ENCODE results near the gene PRDM2.

The PRDM2 gene

DNA sequence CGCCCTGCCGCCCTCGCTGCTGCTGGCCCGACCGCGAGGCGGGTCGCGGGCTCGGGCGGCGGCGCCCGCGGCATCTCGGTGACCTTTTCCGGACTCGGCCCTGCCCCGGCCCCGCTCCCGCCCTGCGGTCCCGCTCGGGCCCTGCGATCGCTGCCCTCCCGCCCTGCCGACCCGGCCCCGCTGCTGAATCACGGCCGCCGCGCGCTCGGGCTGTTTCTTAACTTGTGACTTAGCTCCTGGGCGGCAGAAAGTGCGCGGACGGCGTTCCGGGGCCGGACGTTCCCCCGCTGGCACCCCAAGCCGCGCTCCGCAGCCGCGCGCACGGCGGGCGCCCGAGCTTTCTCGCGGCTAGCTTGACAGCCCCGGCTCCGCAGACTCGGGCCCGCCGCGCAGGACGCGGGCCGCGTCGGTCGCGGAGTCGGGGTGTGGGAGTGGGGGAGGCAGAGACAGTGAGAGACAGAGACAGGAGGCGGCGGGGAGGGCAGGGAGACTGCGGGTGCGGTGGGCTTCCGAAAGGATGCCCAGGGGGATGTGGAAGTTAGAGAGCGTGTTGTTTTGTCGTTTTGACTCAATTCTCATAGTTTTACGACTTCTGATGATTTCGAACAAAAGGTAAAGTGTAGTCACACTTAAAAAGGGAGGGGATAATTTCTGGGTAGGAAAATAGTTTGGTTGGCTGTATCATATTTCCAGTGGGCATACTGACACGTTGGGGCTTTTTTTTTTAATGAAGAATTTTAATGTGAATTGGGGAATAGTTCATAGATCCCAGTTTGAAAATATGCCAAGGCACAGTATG lies 49.8 kb downstream of the PRDM2 start:
- DNase-seq (ENCODE audit: extremely low read depth, low read depth) = no peak
- TF ChIP-seq, protein P1, sequence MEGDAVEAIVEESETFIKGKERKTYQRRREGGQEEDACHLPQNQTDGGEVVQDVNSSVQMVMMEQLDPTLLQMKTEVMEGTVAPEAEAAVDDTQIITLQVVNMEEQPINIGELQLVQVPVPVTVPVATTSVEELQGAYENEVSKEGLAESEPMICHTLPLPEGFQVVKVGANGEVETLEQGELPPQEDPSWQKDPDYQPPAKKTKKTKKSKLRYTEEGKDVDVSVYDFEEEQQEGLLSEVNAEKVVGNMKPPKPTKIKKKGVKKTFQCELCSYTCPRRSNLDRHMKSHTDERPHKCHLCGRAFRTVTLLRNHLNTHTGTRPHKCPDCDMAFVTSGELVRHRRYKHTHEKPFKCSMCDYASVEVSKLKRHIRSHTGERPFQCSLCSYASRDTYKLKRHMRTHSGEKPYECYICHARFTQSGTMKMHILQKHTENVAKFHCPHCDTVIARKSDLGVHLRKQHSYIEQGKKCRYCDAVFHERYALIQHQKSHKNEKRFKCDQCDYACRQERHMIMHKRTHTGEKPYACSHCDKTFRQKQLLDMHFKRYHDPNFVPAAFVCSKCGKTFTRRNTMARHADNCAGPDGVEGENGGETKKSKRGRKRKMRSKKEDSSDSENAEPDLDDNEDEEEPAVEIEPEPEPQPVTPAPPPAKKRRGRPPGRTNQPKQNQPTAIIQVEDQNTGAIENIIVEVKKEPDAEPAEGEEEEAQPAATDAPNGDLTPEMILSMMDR (IDR thresholded peaks at IDR 0.05; ENCODE audit: low read depth, low read length, missing control alignments) = no peak
- peak overlapping the region; percentile 72 for H3K4me3 ChIP-seq (replicated peaks; ENCODE audit: low read depth, low read length)

DNA sequence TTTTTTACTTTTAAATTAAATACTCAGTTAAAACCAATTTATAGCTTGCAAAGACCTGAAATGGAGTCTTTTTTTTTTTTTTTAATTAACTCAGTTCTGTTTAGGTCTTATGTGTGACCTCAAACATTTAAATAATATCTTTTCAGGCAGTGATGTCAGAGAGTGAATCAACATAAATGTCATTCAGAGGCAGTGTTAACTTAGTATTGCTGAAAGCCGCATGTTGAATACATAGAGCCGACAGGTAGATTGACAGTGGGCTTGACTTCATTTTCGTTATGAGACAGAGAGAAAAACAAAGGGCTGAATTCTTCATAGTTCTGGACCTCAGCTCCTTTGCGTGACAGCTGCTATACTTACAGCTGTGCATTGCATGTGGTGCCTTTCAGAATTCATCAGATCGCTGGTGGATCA lies 51.5 kb downstream of the PRDM2 start:
- TF ChIP-seq, protein P1 (IDR thresholded peaks at IDR 0.05; ENCODE audit: low read depth, low read length, missing control alignments) = no peak
- H3K4me3 ChIP-seq (replicated peaks; ENCODE audit: low read depth, low read length) = no peak overlapping the region; the same call in 1 of the 2 replicates
- no peak for DNase-seq (ENCODE audit: extremely low read depth, low read depth)

DNA sequence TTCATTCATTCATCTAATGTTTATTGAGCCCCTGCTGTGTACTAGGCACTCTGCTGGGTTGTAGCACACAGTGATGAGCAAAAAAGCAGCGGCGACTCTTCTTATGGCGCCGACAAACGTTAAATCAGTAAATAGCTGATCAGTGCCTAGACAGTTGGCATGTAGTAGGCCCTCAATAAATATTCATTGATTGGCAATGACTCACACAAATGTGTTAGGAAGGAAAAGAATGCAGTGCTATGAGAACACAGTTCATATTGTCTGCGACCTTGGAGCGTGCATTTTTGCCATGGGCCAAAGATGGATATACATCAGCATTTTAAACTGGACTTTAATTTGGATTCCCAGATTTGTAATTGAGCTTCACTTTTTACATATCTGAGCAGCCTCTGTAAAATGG lies 52.0 kb downstream of the PRDM2 start:
- DNase-seq (ENCODE audit: extremely low read depth, low read depth) = no peak
- TF ChIP-seq, protein P1 (IDR thresholded peaks at IDR 0.05; ENCODE audit: low read depth, low read length, missing control alignments) = no peak
- no peak overlapping the region for H3K4me3 ChIP-seq (replicated peaks; ENCODE audit: low read depth, low read length)

DNA sequence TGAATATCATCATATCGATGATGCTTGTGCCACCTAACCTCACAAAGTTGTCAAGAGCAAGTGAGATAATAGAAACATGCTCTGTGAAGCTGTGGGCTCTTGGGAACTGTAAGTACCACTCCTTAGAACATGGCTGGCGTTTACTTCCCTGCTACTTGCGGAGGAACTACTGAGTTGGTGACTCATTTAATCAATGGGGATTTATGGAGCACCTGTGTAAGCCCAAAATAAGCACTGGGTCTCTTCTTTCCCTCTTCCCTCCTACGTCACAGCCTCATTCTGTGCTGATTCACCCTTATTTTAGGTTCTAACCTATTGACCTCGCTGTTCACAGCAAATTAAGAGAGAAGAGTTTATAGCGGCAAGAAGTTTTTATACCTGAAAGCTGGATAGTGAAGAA lies 52.9 kb downstream of the PRDM2 start:
- no peak for DNase-seq (ENCODE audit: extremely low read depth, low read depth)
- H3K4me3 ChIP-seq (replicated peaks; ENCODE audit: low read depth, low read length) = no peak overlapping the region
- TF ChIP-seq, protein P1 (IDR thresholded peaks at IDR 0.05; ENCODE audit: low read depth, low read length, missing control alignments) = no peak

DNA sequence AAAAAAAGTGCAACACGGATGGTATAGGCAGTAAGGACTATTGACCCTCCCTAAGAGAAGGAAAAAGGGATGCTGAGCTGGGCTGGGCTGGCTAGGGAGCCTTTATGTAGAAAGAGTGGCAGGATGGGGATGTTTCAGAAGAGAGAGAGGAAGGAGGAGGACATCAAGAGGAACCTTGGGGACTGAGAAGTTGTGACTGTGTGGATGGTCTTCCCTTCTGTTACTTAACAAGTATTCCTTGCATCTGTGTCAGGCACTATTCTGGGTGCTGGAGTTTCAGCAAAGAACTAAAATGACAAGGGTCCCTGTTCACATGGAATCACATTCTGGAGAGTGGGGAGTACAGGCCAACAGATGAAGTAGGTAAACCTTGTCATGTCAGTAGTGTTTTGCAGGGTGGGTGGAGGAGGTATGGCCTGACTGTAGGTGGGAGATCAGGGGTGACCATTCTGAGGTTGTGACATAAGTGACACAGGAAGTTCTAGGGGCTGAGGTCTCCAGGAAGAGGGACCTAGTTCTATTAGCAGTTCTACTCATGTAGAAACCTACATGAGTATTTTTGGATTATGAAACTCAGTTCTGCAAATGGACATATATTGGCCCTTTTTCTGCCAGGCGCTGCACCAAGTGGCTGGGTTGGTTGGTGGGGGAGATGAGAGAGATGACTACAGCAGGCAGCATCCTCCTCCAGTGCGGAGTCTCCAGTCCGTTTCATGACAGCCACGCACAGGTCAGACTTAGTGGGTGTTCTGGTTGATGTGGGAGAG lies 53.8 kb downstream of the PRDM2 start:
- DNase-seq (ENCODE audit: extremely low read depth, low read depth) = no peak
- TF ChIP-seq, protein P1 (IDR thresholded peaks at IDR 0.05; ENCODE audit: low read depth, low read length, missing control alignments) = no peak
- no peak overlapping the region for H3K4me3 ChIP-seq (replicated peaks; ENCODE audit: low read depth, low read length)

DNA sequence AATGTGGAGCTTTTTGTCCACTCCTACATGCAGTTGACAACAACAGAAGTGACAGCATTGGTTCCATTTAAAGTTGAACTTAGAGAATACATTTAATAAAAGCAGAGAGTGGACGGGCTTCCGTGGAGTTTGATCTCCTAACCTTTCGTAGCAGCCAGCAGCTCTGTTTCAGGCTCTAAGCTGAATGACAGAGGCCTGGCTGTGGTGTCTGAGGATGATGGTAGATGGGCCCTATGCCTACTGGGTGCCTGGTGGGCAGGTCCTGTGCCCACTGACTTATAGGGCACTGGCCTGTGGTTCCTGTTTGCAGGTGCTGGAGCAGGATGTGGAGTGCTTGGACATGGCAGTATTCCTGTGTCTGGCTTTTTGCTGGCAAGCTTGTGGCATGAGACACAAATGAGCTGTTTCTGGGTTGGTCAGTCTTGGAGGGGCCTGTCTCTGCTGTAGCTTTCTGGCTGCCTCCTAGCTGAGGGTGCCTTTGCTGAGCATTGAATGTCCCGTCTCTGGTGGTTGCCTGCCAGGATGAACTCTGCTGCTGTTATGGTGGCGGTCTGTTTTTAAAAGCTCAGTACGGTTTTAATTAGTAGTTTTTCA lies 54.6 kb downstream of the PRDM2 start:
- TF ChIP-seq, protein P1 (IDR thresholded peaks at IDR 0.05; ENCODE audit: low read depth, low read length, missing control alignments) = no peak
- no peak overlapping the region for H3K4me3 ChIP-seq (replicated peaks; ENCODE audit: low read depth, low read length)
- DNase-seq (ENCODE audit: extremely low read depth, low read depth) = no peak

Data from HFF-Myc (cell line).